LNCaP clone FGC (cell line): ENCODE data around the gene VEGFD.

ENCODE experiments used
- DNase-seq: peaks from one replicate; pipeline ENCODE4 v3.0.0-alpha.2; 2011; ENCODE audit warnings: low read depth
- H3K4me3 ChIP-seq: 2 replicates; pipeline ENCODE4 v1.5.1; 2011; ENCODE audit warnings: mild to moderate bottlenecking, low read depth, low read length, control low read depth
- CTCF ChIP-seq: IDR thresholded peaks from 2 replicates; pipeline ENCODE4 v1.5.1; 2012; ENCODE audit warnings: mild to moderate bottlenecking; ENCODE audit not compliant: control insufficient read depth, insufficient read depth; ENCODE audit errors: extremely low read depth

VEGFD gene

GRCh38 chrX:15299941-15300851 lies 84.0 kb downstream of the VEGFD start:
- peak; percentile 33; the same call in 1 of the 2 replicates for TF ChIP-seq CTCF
- H3K4me3 ChIP-seq, result no peak overlapping the region
- no peak for DNase-seq

GRCh38 chrX:15298780-15299179 lies 85.4 kb downstream of the VEGFD start:
- no peak overlapping the region for H3K4me3 ChIP-seq
- TF ChIP-seq CTCF, result no peak
- DNase-seq, result no peak

DNA sequence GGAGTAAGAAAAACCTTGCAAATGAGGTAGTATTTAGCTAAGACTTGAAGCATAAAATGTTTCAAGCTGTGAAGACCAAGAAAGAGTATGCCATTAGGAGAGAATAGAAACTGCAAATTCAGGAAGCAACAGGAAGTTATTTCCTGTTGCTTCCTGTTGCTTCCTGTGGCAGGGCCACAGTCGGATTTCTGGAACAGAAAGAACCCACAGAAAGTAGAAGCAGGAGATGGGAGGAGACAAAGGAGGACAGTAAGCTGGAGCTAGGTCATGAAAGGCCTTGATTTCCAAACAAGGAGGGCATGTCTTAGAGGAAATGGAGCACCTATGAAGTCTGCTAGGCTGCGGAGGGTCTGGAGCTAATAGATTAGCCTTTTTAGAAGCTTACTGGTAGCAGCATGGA lies 86.0 kb downstream of the VEGFD start:
- no peak for TF ChIP-seq CTCF
- H3K4me3 ChIP-seq, result no peak overlapping the region
- no peak for DNase-seq
